ENCODE measurements around the gene CERCAM.
"Not testable (repeated sequence)": the region's sequence is repeated elsewhere in the genome, so short reads cannot be mapped to it uniquely, and the experiment has no call there.

CERCAM gene

DNA sequence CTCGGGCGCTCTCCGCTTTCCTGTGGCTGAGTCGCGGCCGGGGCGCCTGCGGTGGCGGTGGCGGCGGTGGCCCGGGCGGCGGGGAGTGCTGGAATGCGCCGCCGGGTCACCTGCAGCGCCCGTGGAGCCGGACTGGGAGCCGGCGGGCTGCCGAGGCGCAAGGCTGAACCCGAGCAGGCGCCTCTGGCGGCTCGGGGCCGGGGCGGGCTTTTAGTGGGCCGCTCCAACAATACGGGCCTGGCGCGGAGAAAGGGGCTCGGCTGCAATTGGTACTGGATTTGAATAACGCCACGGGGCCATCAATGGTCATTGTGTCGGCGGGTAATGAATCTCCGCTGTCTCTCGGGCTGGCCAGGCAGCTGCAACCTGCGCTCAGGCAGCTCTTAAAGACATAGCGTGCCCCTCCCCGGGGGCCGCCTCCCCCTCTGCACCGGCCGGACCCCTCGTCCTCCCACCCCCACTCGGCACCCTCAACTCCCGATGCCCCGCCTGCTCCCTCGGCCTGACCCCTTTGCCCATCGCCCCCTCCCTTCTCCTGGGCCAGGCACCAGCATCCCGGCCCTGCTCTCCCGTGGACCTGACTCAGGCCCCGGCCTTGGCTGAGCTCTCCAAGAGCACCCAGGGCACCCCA lies 27.4 kb upstream of the CERCAM start:
- no peak for DNase-seq (ENCODE audit: low spot score)

DNA sequence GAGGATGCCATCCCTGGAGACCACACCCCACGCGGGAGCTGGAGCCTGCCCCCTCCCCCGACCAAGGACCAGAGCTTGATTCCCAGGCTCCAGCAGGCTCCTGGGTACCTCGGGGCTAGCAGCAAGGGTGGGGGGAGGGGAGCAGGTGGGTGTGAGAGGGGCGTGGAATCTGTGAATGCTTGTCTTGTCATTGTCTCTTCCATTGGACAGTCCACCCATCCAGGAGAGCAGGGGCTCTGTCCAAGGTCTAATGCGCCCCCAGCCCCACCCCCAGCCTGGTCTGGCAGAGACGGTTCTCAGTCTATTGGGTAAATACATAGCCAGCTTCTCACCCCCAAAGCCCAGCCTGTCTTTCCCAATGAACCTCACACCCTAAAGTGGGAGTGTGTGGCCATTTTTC lies 26.7 kb upstream of the CERCAM start:
- DNase-seq (ENCODE audit: low spot score): no peak

GRCh38 chr9:128394379-128395168 lies 26.1 kb upstream of the CERCAM start:
- DNase-seq (ENCODE audit: low spot score): no peak

DNA sequence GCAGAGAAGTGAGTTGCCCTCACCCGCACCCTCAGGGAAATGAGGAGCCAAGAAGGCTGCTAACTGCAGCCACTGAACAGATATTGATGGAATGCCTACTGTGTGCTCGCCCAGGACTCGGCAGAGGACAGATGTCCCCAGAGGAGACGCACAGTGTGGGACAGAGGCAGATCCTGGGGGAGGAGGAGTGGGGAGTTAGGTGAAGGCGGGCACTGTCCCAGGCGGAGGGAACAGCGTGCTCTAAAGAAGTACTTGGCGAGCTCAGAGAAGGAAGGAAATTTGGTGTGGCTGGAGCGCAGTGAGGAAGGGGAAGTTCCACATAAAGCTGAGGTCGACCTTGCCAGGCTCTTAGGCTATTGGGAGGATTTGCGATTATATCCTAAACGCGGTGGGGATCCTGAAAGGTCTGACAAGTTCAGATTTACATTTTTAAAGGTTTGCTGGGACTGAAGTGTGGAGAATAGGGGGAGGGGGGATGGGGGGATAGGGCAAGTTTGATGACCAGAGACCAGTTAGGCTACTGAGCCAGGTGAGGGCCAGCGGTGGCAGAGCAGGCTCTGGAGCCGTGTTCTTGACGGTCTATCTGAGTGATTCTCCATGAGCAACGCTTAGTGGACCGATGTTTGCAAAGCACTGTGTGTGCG lies 23.6 kb upstream of the CERCAM start:
- DNase-seq (ENCODE audit: low spot score): no peak

DNA sequence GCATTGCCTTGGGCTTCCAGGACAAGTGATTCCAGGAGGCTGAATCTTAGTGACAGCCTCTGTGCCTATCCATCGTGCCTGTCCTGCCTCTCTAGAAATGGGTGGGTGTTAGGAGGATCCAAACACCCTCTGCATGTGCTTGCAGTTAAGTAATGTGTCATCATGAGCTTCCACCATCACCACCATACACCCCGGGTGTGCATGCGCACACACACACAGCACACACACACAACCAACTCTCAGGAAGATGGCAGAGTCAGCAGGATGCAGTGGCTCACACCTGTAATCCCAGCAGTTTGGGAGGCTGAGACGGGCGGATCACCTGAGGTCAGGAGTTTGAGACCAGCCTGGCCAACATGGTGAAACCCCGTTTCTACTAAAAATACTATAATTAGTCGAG lies 22.8 kb upstream of the CERCAM start:
- DNase-seq (ENCODE audit: low spot score): no peak

GRCh38 chr9:128399861-128400260 lies 20.8 kb upstream of the CERCAM start:
- no peak for DNase-seq (ENCODE audit: low spot score)

GRCh38 chr9:128404560-128404959 lies 16.1 kb upstream of the CERCAM start:
- DNase-seq (ENCODE audit: low spot score): no peak

GRCh38 chr9:128405077-128405779 lies 15.4 kb upstream of the CERCAM start:
- DNase-seq (ENCODE audit: low spot score): no peak

DNA sequence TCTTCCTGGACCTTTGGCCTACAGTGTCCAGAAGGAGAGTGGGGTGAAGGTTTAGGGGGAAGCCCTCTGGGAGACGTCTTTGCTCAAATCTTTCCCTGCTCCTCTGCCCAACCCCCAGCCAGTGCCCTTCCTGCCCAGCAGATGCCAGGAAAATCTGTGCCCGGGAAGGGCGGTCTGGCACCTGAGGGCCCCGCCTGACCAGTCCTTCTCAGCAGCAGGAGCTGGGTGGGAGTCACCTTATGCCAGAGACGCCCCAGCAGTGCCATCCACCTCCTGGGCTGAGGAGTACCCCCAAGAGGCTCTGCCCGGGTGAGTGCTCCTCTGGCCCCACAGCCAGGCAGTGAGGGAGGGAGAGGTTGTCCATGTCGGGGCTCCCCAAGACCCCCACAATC lies 14.9 kb upstream of the CERCAM start:
- DNase-seq (ENCODE audit: low spot score): no peak

DNA sequence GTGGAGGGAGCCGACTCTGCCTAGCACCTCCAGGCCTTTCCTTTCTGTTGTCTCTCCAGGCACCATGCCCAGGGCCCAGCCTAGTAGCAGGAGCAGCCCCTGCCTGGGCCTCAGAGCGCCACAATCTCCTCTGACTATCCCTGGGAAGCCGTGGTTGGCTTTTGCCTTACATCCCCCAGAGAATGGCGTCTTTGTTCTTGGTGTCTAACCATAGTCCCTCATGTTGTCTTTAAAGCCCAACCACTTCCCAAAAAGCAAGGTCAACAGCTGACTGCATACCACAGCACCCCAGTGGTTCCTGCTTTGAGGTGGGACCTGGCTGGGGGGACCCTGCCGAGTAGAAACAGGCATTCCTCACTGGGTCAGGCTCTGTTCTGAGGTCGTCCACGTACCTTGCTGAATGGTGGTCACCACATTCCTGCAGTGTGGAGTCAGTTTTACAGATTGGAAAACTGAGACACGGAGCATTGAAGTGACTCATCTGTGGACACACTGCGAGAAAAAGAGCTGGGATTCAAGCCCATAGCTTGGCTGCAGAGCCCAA lies 13.7 kb upstream of the CERCAM start:
- no peak for DNase-seq (ENCODE audit: low spot score)

DNA sequence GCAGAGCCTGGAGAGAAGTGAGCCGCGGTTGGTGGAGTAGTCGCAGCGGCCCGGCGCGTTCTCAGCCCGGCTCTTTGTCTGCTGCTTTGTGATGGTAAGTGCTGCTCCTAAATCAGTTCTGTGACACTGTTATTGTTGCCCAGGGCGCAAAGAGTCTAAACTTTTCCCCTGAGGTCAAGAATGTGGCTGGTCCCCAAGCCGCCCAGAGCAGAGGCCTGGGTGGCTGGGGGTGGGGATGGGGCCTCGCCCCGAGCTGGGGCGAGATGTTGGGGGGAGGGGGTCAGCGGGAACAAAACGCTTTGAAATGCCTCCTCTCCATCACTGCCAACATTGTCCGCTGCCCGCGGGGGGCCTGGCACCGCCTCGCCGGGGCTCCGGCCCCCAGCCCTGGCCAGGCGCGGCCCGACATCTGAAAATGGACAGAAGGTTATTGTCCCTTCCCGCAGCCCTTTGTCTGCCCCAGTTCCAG lies 11.7 kb upstream of the CERCAM start:
- DNase-seq (ENCODE audit: low spot score): no peak

- DNase-seq (ENCODE audit: low spot score): no peak
These were observed 11.2 kb upstream of the CERCAM start for GRCh38 chr9:128409450-128409849.

DNA sequence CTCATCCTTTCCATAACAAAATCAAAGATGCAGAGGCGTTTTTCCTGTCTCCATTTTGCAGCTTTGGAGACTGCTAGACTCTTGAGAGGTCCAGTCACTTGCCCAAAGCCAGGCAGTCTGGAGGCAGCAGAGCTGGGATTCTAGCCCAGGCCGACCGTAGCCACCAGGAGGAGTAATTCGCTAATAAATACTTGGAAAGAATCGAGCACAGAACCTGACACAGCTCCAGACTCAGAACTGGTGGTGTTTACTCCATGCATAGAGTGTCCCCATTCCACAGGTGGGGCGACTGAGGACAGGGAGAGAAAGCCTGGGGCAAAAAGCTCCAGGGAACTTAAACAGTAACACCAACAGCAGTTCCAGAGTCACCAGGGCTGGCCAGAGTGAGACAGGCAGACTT lies 10.7 kb upstream of the CERCAM start:
- no peak for DNase-seq (ENCODE audit: low spot score)

DNA sequence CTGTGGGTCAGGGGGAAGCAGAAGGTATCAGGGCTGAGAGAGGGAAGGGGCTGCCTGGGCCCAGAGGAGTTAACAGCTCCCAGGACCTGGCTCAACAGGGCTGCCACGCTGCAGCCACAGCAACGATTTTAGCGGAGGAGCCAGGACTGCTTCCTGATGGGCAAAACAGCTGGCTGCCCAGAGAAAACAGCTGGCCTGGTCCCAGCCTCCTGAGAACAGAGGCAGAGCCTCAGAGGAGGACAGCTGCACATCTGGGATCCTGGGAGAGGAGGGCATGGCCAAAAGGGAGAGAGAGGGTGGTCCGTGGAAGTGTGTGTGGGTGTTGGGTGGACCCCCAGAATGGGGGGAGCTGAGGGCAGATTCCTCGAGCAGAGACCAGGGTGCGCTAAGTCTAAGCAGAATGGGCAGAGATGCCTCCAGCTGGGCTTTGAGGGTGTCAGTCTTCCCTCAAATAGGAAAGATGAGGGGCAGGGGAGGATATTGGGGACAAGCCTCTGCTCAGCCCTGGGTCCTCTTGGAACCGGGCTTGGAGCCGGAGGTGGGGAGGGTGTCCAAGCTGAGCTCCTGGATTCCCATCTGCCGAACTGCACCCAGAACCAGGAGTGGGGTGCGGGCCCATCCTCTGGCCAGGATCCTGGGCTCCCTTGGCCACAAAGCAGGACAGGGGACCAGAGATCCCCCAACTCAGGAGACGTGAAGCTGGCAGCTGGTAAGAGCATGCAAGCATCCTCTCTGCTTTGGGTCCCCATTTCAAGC lies 9.1 kb upstream of the CERCAM start:
- no peak for DNase-seq (ENCODE audit: low spot score)

- DNase-seq (ENCODE audit: low spot score): peak; percentile 19
These were observed 8.4 kb upstream of the CERCAM start for GRCh38 chr9:128412120-128412790.

GRCh38 chr9:128413728-128414127 lies 6.9 kb upstream of the CERCAM start:
- DNase-seq (ENCODE audit: low spot score): not testable (repeated sequence)

DNA sequence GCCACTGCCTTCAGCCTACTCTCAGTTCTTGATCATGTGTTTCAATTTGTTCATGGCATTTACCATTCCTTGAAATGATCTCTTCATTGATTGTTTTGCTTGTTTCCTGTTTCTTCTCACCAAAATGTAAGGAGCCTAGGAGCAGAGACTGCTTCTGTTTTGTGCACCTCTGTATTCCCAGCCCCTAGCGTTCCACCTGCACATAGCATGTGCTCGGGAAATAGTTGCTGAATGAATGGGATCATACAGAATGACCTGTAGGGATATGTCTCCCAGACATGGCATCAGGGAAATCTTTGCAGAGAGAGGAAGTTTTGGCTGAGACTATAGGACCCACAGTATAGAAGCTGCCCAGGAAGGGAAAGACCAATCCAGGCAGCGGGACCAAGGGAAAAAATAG lies 6.2 kb upstream of the CERCAM start:
- no peak for DNase-seq (ENCODE audit: low spot score)

DNA sequence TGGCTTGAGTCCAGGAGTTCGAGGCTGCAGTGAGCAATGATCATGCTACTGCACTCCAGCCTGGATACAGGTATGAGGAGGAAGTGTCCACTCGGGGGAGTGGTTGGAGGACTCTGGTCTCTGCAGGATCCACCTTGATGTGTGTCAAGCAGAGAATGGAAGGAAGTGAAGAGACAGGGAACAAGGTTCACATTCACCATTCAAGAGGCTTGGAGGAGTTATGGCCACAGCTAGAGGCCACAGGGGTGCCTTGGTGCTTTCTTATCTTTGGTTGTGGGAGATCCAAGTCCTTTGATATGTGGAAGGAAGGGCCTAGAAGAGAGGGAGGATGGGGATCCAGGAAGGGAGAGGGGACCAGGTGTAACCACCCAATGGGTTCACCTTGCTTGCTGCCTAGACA lies 5.4 kb upstream of the CERCAM start:
- DNase-seq (ENCODE audit: low spot score): no peak

- no peak for DNase-seq (ENCODE audit: low spot score)
These were observed 4.6 kb upstream of the CERCAM start for GRCh38 chr9:128416014-128416413.

DNA sequence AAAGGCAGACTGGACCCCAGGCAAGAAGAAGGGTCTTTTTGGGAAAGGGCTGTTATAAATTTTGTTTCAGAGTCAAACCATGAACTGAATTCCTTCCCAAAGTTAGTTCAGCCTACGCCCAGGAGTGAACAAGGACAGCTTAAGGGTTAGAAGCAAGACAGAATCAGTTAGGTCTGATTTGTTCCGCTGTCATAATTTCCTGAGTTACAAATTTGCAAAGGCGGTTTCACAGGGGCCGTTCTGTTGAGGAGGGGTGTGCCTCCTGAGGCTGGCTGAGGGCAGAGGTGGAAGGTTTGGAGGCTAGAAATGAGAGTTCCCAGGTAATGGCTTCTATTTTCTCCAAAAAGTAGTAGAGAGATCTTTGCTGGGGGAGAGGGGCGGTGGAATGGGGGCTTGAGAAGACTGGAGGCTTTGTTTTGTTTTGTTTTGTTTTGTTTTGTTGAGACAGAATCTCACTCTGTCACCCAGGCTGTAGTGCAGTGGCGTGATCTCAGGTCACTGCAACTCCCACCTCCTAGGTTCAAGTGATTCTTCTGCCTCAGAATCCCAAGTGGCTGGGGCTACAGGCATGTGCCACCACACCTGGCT lies 4.1 kb upstream of the CERCAM start:
- no peak for DNase-seq (ENCODE audit: low spot score)

Data from CD4-positive, alpha-beta T cell treated with Interleukin-6 at 100 ng/mL for 8 hours (primary cell).